CD14-positive monocyte (primary cell): Measurements from ENCODE around the gene TCF7. TPM values are rescaled to one million over a fixed set of nuclear protein-coding genes. Genes with fewer than 3 reads are reported as not detected.

Experiments
- DNase-seq, 3 donors: peaks; one replicate each; pipeline ENCODE4 v3.0.0-alpha.2; 2011 to 2022
- H2AFZ ChIP-seq: 2 replicates; pipeline ENCODE4 v1.6.0; 2012; ENCODE audit warnings: mild to moderate bottlenecking, low read depth, low read length, inconsistent platforms; ENCODE audit not compliant: insufficient read depth, poor library complexity, severe bottlenecking
- H3K27ac ChIP-seq, 2 donors: 1 replicate in 1 of 2; 2 replicates in 1 of 2; pipeline ENCODE4 v1.5.1; 2012 to 2013; ENCODE audit warnings: low read length in 2 of 2, control low read depth in 1 of 2, inconsistent platforms in 1 of 2, low read depth in 1 of 2, mild to moderate bottlenecking in 1 of 2
- H3K27me3 ChIP-seq, 2 donors: one replicate each; pipeline versions ENCODE4 v1.6.0 to v1.6.1; 2011 to 2013; ENCODE audit warnings: low read length in 2 of 2; ENCODE audit not compliant: control insufficient read depth in 2 of 2, insufficient read depth in 2 of 2
- H3K36me3 ChIP-seq, 2 donors: replicated peaks in 1 of 2; 1 replicate in 1 of 2; 2 replicates in 1 of 2; pipeline versions ENCODE4 v1.5.1 to v1.6.1; 2012 to 2013; ENCODE audit warnings: low read length in 2 of 2, control low read depth in 1 of 2, inconsistent platforms in 1 of 2, mild to moderate bottlenecking in 1 of 2; ENCODE audit not compliant: insufficient read depth in 2 of 2, control insufficient read depth in 1 of 2
- H3K4me1 ChIP-seq, 2 donors: 1 replicate in 1 of 2; 2 replicates in 1 of 2; pipeline versions ENCODE4 v1.5.1 to v1.6.1; 2012 to 2013; ENCODE audit warnings: low read length in 2 of 2, control low read depth in 1 of 2, inconsistent platforms in 1 of 2, mild to moderate bottlenecking in 1 of 2, moderate library complexity in 1 of 2; ENCODE audit not compliant: insufficient read depth in 2 of 2, control insufficient read depth in 1 of 2
- H3K4me2 ChIP-seq: replicated peaks from 2 replicates; pipeline ENCODE3; 2012; ENCODE audit warnings: low read length, moderate library complexity, mild to moderate bottlenecking; ENCODE audit not compliant: poor library complexity, severe bottlenecking; ENCODE audit errors: extremely low read depth
- H3K4me3 ChIP-seq, 3 experiments: fragments of 200-600 bp in 1 of 3; sonication (generic) in 1 of 3; replicated peaks in 1 of 3; 1 replicate in 2 of 3; 2 replicates in 1 of 3; pipeline ENCODE4 v1.5.1; 2011 to 2013; ENCODE audit warnings: low read length in 3 of 3, mild to moderate bottlenecking in 3 of 3, control low read depth in 2 of 3, low read depth in 2 of 3, inconsistent platforms in 1 of 3, moderate library complexity in 1 of 3
- H3K79me2 ChIP-seq: 2 replicates; pipeline ENCODE4 v1.6.0; 2012; ENCODE audit warnings: mild to moderate bottlenecking, control low read depth, inconsistent platforms, low read length, moderate library complexity; ENCODE audit not compliant: insufficient read depth
- H3K9ac ChIP-seq: 2 replicates; pipeline ENCODE4 v1.6.0; 2017; ENCODE audit warnings: low read length, mild to moderate bottlenecking; ENCODE audit not compliant: insufficient read depth, poor library complexity, severe bottlenecking
- H3K9me3 ChIP-seq, 2 donors: replicated peaks in 1 of 2; 1 replicate in 1 of 2; 2 replicates in 1 of 2; pipeline versions ENCODE4 v1.5.1 to v1.6.1; 2012 to 2013; ENCODE audit warnings: low read length in 2 of 2, control low read depth in 1 of 2; ENCODE audit not compliant: control insufficient read depth in 1 of 2, insufficient read depth in 1 of 2
- H4K20me1 ChIP-seq: 2 replicates; pipeline ENCODE4 v1.6.0; 2012; ENCODE audit warnings: mild to moderate bottlenecking, low read length, control low read depth, moderate library complexity; ENCODE audit not compliant: insufficient read depth
- H3K27ac Mint-ChIP-seq, 7 donors: one replicate each; pipeline ENCODE4 v1.8.0; 2020; ENCODE audit warnings: mild to moderate bottlenecking in 7 of 7, mixed read lengths in 7 of 7, moderate library complexity in 6 of 7, inconsistent platforms in 2 of 7
- H3K27me3 Mint-ChIP-seq, 3 donors: one replicate each; pipeline ENCODE4 v1.8.0; 2021 to 2022; ENCODE audit warnings: low read depth in 3 of 3, mild to moderate bottlenecking in 3 of 3, mixed read lengths in 3 of 3, moderate library complexity in 3 of 3, inconsistent platforms in 1 of 3
- H3K36me3 Mint-ChIP-seq, 2 donors: one replicate each; pipeline ENCODE4 v1.8.0; 2020; ENCODE audit warnings: mixed read lengths in 2 of 2, inconsistent platforms in 1 of 2, mild to moderate bottlenecking in 1 of 2
- H3K4me1 Mint-ChIP-seq: one replicate; pipeline ENCODE4 v1.8.0; 2020; ENCODE audit warnings: mild to moderate bottlenecking, mixed read lengths
- H3K4me3 Mint-ChIP-seq, 2 donors: one replicate each; pipeline ENCODE4 v1.8.0; 2020; ENCODE audit warnings: mild to moderate bottlenecking in 2 of 2, mixed read lengths in 2 of 2, moderate library complexity in 1 of 2
- H3K9me3 Mint-ChIP-seq, 7 donors: one replicate each; pipeline ENCODE4 v1.8.0; 2020 to 2022; ENCODE audit warnings: mixed read lengths in 7 of 7, mild to moderate bottlenecking in 6 of 7, moderate library complexity in 6 of 7, inconsistent platforms in 2 of 7
- CTCF ChIP-seq: fragments of 200-600 bp; IDR thresholded peaks from one replicate; pipeline ENCODE4 v1.8.0; 2022; ENCODE audit warnings: antibody characterized with exemption, mild to moderate bottlenecking
- whole genome bisulfite sequencing: methylation state at CpG from one replicate; pipeline ENCODE4 v1.1.5; 2013; ENCODE audit warnings: missing lambda C conversion rate; ENCODE audit not compliant: insufficient coverage; 5-methylcytosine and 5-hydroxymethylcytosine counted together
- intact Hi-C, 2 donors: fragments of 100-400 bp; cut with micrococcal nuclease; formaldehyde crosslinking; loops; one replicate each; pipeline versions ENCODE4 v1.15.0 to v1.15.1; 2023
- polyA plus RNA-seq, 3 donors: library from polyadenylated mRNA; depleted of rRNA in 1 of 3; unstranded in 2 of 3; stranded (reverse) in 1 of 3; fragments of 300-500 nt in 2 of 3; fragments of >200 nt in 1 of 3; fragmentation: Illumina TruSeq in 2 of 3; gene quantifications; 1 replicate in 2 of 3; 2 replicates in 1 of 3; pipeline ENCODE4 v1.2.3, GENCODE V29; 2012 to 2021

The TCF7 gene
- polyA plus RNA-seq, 3 donors: 0.15 to 0.84 (median 0.83) TPM

- no peak for DNase-seq
- Mint-ChIP-seq H3K27me3 (peaks cover 25 to 33% (median 29%) of the 10 kb centered on the region in 3 donors), H3K4me3 (peak overlapping the region in 1 of 2 donors; percentile 42), H3K27ac (no peak overlapping the region), H3K36me3 (peaks cover 0 to 3% of the 10 kb centered on the region in 2 donors), H3K4me1 (peaks cover 5% of the 10 kb centered on the region), H3K9me3 (peaks cover 0 to 3% (median 0%) of the 10 kb centered on the region in 7 donors)
- Histone ChIP-seq H3K4me1 (peaks cover 0 to 1% of the 10 kb centered on the region in 2 donors), H3K27ac (no peak overlapping the region), H3K79me2 (no peaks in the 10 kb centered on the region), H3K9me3 (no peaks in the 10 kb centered on the region), H4K20me1 (no peaks in the 10 kb centered on the region), H3K4me3 (no peak overlapping the region), H2AFZ (no peak overlapping the region), H3K4me2 (no peak overlapping the region), H3K36me3 (no peaks in the 10 kb centered on the region), H3K9ac (no peak overlapping the region), H3K27me3 (peaks cover 11 to 20% of the 10 kb centered on the region in 2 donors)
- TF ChIP-seq CTCF: no peak
- intact Hi-C loops: no loop called here
- WGBS: 92% methylated on average over 15 of the region's 17 CpGs
These were observed 6.1 kb downstream of the TCF7 start for GRCh38 chr5:134120386-134121138.

GRCh38 chr5:134122530-134122929 lies 8.0 kb downstream of the TCF7 start:
- no peaks in the 10 kb centered on the region for H3K36me3 Mint-ChIP-seq

More at GRCh38 chr5:134122530-134122929, 8.0 kb downstream of the TCF7 start:
- Histone ChIP-seq H3K4me2 (no peak overlapping the region), H3K4me3 (no peak overlapping the region), H3K79me2 (no peaks in the 10 kb centered on the region), H3K36me3 (no peaks in the 10 kb centered on the region), H4K20me1 (no peaks in the 10 kb centered on the region), H3K9me3 (no peaks in the 10 kb centered on the region), H3K27ac (no peak overlapping the region), H3K4me1 (no peaks in the 10 kb centered on the region), H3K27me3 (peaks cover 0 to under 1% of the 10 kb centered on the region in 2 donors), H3K9ac (no peak overlapping the region), H2AFZ (no peak overlapping the region)
- Mint-ChIP-seq H3K4me3 (no peak overlapping the region), H3K4me1 (peaks cover 2% of the 10 kb centered on the region), H3K27me3 (peaks cover 10 to 16% (median 14%) of the 10 kb centered on the region in 3 donors), H3K9me3 (no peaks in the 10 kb centered on the region), H3K27ac (no peak overlapping the region)
- TF ChIP-seq CTCF: no peak
- intact Hi-C loops: no loop called here
- WGBS: 50% methylated on average over 2 of the region's 3 CpGs
- no peak for DNase-seq
